ENCODE measurements around the gene ANKRD18B. TPM values are rescaled to one million over a fixed set of nuclear protein-coding genes. Genes with fewer than 3 reads are reported as not detected.
"Not testable (repeated sequence)": the region's sequence is repeated elsewhere in the genome, so short reads cannot be mapped to it uniquely, and the experiment has no call there.

Gene ANKRD18B
- total RNA-seq (2014; rRNA removed; shearing (Covaris generic)) = 0.45 and 4.8 TPM in 2 replicates
- 2.6 and 13.2 TPM in 2 replicates for polyA plus RNA-seq (2015; cell fraction: cytosol; rRNA removed)
- polyA plus RNA-seq (2015; cell fraction: nucleus; rRNA removed) = 1.0 and 6.5 TPM in 2 replicates

GRCh38 chr9:33523397-33524305 lies at the start of gene ANKRD18B:
Gene ANKRD18B, plus strand, starts transcription at chr9:33524251. Its CDS starts 239 bp downstream, at chr9:33524490.
- in situ Hi-C loops (cut with HindIII; ENCODE audit: low pct_unique_long_range_greater_than_20kb, low sequenced_read_pairs) = not testable (repeated sequence)
- DNase-seq (ENCODE audit: low read depth, low spot score) = peak; percentile 65

- in situ Hi-C loops (cut with HindIII; ENCODE audit: low pct_unique_long_range_greater_than_20kb, low sequenced_read_pairs) = no loop called here
- no peak for DNase-seq (ENCODE audit: low read depth, low spot score)
These were observed 48.7 kb upstream of the ANKRD18B start for GRCh38 chr9:33475357-33475756.

- in situ Hi-C loops (cut with HindIII; ENCODE audit: low pct_unique_long_range_greater_than_20kb, low sequenced_read_pairs) = no loop called here
- no peak for DNase-seq (ENCODE audit: low read depth, low spot score)
These were observed 47.5 kb upstream of the ANKRD18B start for GRCh38 chr9:33476503-33476902.

- in situ Hi-C loops (cut with HindIII; ENCODE audit: low pct_unique_long_range_greater_than_20kb, low sequenced_read_pairs) = no loop called here
- no peak for DNase-seq (ENCODE audit: low read depth, low spot score)
These were observed 43.9 kb upstream of the ANKRD18B start for GRCh38 chr9:33480106-33480505.

GRCh38 chr9:33480976-33481375 lies 43.1 kb upstream of the ANKRD18B start:
- no peak for DNase-seq (ENCODE audit: low read depth, low spot score)
- in situ Hi-C loops (cut with HindIII; ENCODE audit: low pct_unique_long_range_greater_than_20kb, low sequenced_read_pairs) = no loop called here

- in situ Hi-C loops (cut with HindIII; ENCODE audit: low pct_unique_long_range_greater_than_20kb, low sequenced_read_pairs); DNase-seq (ENCODE audit: low read depth, low spot score): not testable (repeated sequence)
These were observed 38.7 kb upstream of the ANKRD18B start for GRCh38 chr9:33485312-33485711.

GRCh38 chr9:33489066-33489465 lies 35.0 kb upstream of the ANKRD18B start:
- in situ Hi-C loops (cut with HindIII; ENCODE audit: low pct_unique_long_range_greater_than_20kb, low sequenced_read_pairs) = no loop called here
- no peak for DNase-seq (ENCODE audit: low read depth, low spot score)

- in situ Hi-C loops (cut with HindIII; ENCODE audit: low pct_unique_long_range_greater_than_20kb, low sequenced_read_pairs) = not testable (repeated sequence)
These were observed 30.2 kb upstream of the ANKRD18B start for GRCh38 chr9:33493819-33494218.

GRCh38 chr9:33498387-33498786 lies 25.7 kb upstream of the ANKRD18B start:
- peak; percentile 13 for DNase-seq (ENCODE audit: low read depth, low spot score)
- in situ Hi-C loops (cut with HindIII; ENCODE audit: low pct_unique_long_range_greater_than_20kb, low sequenced_read_pairs) = no loop called here

More at GRCh38 chr9:33493819-33494218, 30.2 kb upstream of the ANKRD18B start:
- DNase-seq (ENCODE audit: low read depth, low spot score) = not testable (repeated sequence)

GRCh38 chr9:33506626-33507370 lies 17.3 kb upstream of the ANKRD18B start:
- peak; percentile 86 for DNase-seq (ENCODE audit: low read depth, low spot score)
- in situ Hi-C loops (cut with HindIII; ENCODE audit: low pct_unique_long_range_greater_than_20kb, low sequenced_read_pairs) = no loop called here

GRCh38 chr9:33510262-33511183 lies 13.5 kb upstream of the ANKRD18B start:
- in situ Hi-C loops (cut with HindIII; ENCODE audit: low pct_unique_long_range_greater_than_20kb, low sequenced_read_pairs) = no loop called here
- DNase-seq (ENCODE audit: low read depth, low spot score) = peak; percentile 50

- DNase-seq (ENCODE audit: low read depth, low spot score); in situ Hi-C loops (cut with HindIII; ENCODE audit: low pct_unique_long_range_greater_than_20kb, low sequenced_read_pairs): not testable (repeated sequence)
These were observed 12.9 kb upstream of the ANKRD18B start for GRCh38 chr9:33511184-33511517.

- DNase-seq (ENCODE audit: low read depth, low spot score) = peak; percentile 84
- in situ Hi-C loops (cut with HindIII; ENCODE audit: low pct_unique_long_range_greater_than_20kb, low sequenced_read_pairs) = not testable (repeated sequence)
These were observed 11.5 kb upstream of the ANKRD18B start for GRCh38 chr9:33512535-33512934.

GRCh38 chr9:33515342-33515995 lies 8.6 kb upstream of the ANKRD18B start:
- in situ Hi-C loops (cut with HindIII; ENCODE audit: low pct_unique_long_range_greater_than_20kb, low sequenced_read_pairs); DNase-seq (ENCODE audit: low read depth, low spot score): not testable (repeated sequence)

- DNase-seq (ENCODE audit: low read depth, low spot score); in situ Hi-C loops (cut with HindIII; ENCODE audit: low pct_unique_long_range_greater_than_20kb, low sequenced_read_pairs): not testable (repeated sequence)
These were observed 7.7 kb upstream of the ANKRD18B start for GRCh38 chr9:33516397-33516796.

GRCh38 chr9:33517373-33517772 lies 6.7 kb upstream of the ANKRD18B start:
- DNase-seq (ENCODE audit: low read depth, low spot score) = peak; percentile 65
- in situ Hi-C loops (cut with HindIII; ENCODE audit: low pct_unique_long_range_greater_than_20kb, low sequenced_read_pairs) = no loop called here

Measured in SK-MEL-5 (cell line).